Right lobe of liver (tissue), 6 donors: Measurements from ENCODE around the gene SPRED2. TPM values are rescaled to one million over a fixed set of nuclear protein-coding genes. Genes with fewer than 3 reads are reported as not detected.

Source experiments
- ATAC-seq, 4 donors: fragments of 200-7000 bp; cut with Tn5 transposase; one replicate each; pipeline ENCODE4 v1.9.1; 2020; ENCODE audit warnings: mild to moderate bottlenecking in 4 of 4, moderate library complexity in 4 of 4
- DNase-seq, 3 donors: peaks; one replicate each; pipeline ENCODE4 v3.0.0-alpha.2; 2020
- H3K27ac ChIP-seq, 3 donors: fragments of 200-600 bp; one replicate each; pipeline ENCODE4 v1.8.0; 2022
- H3K27me3 ChIP-seq, 2 donors: fragments of 200-600 bp; one replicate each; pipeline ENCODE4 v1.8.0; 2022
- H3K36me3 ChIP-seq, 4 donors: fragments of 200-600 bp; sonication (generic) in 1 of 4; one replicate each; pipeline versions ENCODE4 v1.5.1 to v1.8.0; 2017 to 2022; ENCODE audit warnings: control low read depth in 1 of 4
- H3K4me1 ChIP-seq, 4 donors: fragments of 200-600 bp; sonication (generic) in 1 of 4; one replicate each; pipeline versions ENCODE4 v1.5.1 to v1.8.0; 2017 to 2022; ENCODE audit warnings: control low read depth in 1 of 4
- H3K4me3 ChIP-seq, 3 donors: fragments of 200-600 bp; one replicate each; pipeline ENCODE4 v1.8.0; 2022
- H3K9me3 ChIP-seq, 4 donors: fragments of 200-600 bp; sonication (generic) in 1 of 4; one replicate each; pipeline versions ENCODE4 v1.5.1 to v1.8.0; 2017 to 2022; ENCODE audit warnings: control low read depth in 1 of 4
- POLR2A ChIP-seq: fragments of 450-650 bp; IDR thresholded peaks from one replicate; pipeline ENCODE4 v1.6.1; 2017; ENCODE audit warnings: antibody characterized with exemption, mild to moderate bottlenecking
- WGBS: methylation state at CpG from one replicate; pipeline ENCODE4 v1.1.6; 2018; ENCODE audit warnings: low coverage, low lambda C conversion rate; ENCODE audit not compliant: insufficient coverage; ENCODE audit errors: missing lambda C conversion rate; 5-methylcytosine and 5-hydroxymethylcytosine counted together
- intact Hi-C, 2 donors: fragments of 100-400 bp; cut with DNase I; formaldehyde crosslinking; loops; one replicate each; pipeline versions ENCODE4 v1.11.2 to v1.14.1; 2022
- total RNA-seq, 6 experiments: library from RNA; depleted of rRNA in 2 of 6; stranded (reverse); fragments of >200 nt in 2 of 6; fragmentation: NEBNext Ultra II Directional in 3 of 6; extraction: Animal tissue kit (Norgen Biotek cat#: 25700) in 3 of 6; gene quantifications; one replicate each; pipeline versions ENCODE4 v1.1.0 to v1.2.4, GENCODE V29; 2016 to 2023
- TF ChIP-seq, protein P1 (sequence below), 4 donors: fragments of 200-600 bp in 3 of 4; fragments of 450-650 bp in 1 of 4; IDR thresholded peaks; one replicate each; pipeline versions ENCODE4 v1.5.1 to v1.8.0; 2016 to 2022; ENCODE audit warnings: antibody characterized with exemption in 4 of 4, mild to moderate bottlenecking in 2 of 4
- donor health status: DM: no; HTN: yes; CAD: no.
- donor health status: DM: no; HTN: no; CAD: no.
- donor health status: DM: no; HTN: no; CAD: no.
- donor health status: DM: no; HTN: yes; CAD: no.
- donor health status: DM: no; HTN: yes; CAD: no.

SPRED2 gene
- total RNA-seq, 6 experiments from 2014 or later: 11.0 to 22.5 (median 15.2) TPM

GRCh38 chr2:65372619-65373018 lies 59.8 kb downstream of the SPRED2 start:
- no peaks in the 10 kb centered on the region for H3K27me3 ChIP-seq
- 44% methylated on average over 1 of the region's 1 CpG for WGBS
- DNase-seq (no peak), ATAC-seq (no peak)
- peak overlapping the region in 2 of 3 donors; percentile 18 to 87 for H3K27ac ChIP-seq
- no peak for TF ChIP-seq POLR2A
- TF ChIP-seq, protein P1, sequence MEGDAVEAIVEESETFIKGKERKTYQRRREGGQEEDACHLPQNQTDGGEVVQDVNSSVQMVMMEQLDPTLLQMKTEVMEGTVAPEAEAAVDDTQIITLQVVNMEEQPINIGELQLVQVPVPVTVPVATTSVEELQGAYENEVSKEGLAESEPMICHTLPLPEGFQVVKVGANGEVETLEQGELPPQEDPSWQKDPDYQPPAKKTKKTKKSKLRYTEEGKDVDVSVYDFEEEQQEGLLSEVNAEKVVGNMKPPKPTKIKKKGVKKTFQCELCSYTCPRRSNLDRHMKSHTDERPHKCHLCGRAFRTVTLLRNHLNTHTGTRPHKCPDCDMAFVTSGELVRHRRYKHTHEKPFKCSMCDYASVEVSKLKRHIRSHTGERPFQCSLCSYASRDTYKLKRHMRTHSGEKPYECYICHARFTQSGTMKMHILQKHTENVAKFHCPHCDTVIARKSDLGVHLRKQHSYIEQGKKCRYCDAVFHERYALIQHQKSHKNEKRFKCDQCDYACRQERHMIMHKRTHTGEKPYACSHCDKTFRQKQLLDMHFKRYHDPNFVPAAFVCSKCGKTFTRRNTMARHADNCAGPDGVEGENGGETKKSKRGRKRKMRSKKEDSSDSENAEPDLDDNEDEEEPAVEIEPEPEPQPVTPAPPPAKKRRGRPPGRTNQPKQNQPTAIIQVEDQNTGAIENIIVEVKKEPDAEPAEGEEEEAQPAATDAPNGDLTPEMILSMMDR (IDR thresholded peaks at IDR 0.05): no peak
- H3K36me3 ChIP-seq: no peaks in the 10 kb centered on the region
- intact Hi-C loops: loop anchor here in 1 of 2 donors (10.0 kb wide), 1 partner anchor 62 kb away; the partner anchor contains the start of gene SPRED2
- H3K4me3 ChIP-seq: no peak overlapping the region
- H3K4me1 ChIP-seq: peaks cover 0 to 60% (median 23%) of the 10 kb centered on the region in 4 donors
- no peaks in the 10 kb centered on the region for H3K9me3 ChIP-seq

GRCh38 chr2:65371074-65371434 lies 61.3 kb downstream of the SPRED2 start:
- Histone ChIP-seq H3K27me3 (no peaks in the 10 kb centered on the region), H3K27ac (peak overlapping the region in 1 of 3 donors; percentile 87), H3K9me3 (no peaks in the 10 kb centered on the region), H3K36me3 (no peaks in the 10 kb centered on the region), H3K4me1 (peaks cover 0 to 65% (median 26%) of the 10 kb centered on the region in 4 donors), H3K4me3 (no peak overlapping the region)
- intact Hi-C loops: loop anchor here in 1 of 2 donors (10.0 kb wide), 1 partner anchor 64 kb away; the partner anchor contains the start of gene SPRED2
- TF ChIP-seq, protein P1 (IDR thresholded peaks at IDR 0.05): no peak
- no peak for TF ChIP-seq POLR2A
- 77% methylated on average over 4 of the region's 4 CpGs for WGBS
- ATAC-seq: no peak
- DNase-seq: no peak

GRCh38 chr2:65370387-65371073 lies 61.9 kb downstream of the SPRED2 start:
- no peaks in the 10 kb centered on the region for H3K27me3 ChIP-seq
- no peaks in the 10 kb centered on the region for H3K36me3 ChIP-seq
- ATAC-seq (peak in 2 of 4 donors; percentile 8 to 16), DNase-seq (no peak)
- TF ChIP-seq, protein P1 (IDR thresholded peaks at IDR 0.05): no peak
- no peak for TF ChIP-seq POLR2A
- H3K4me3 ChIP-seq: no peak overlapping the region
- H3K4me1 ChIP-seq: peaks cover 0 to 62% (median 26%) of the 10 kb centered on the region in 4 donors
- WGBS: 60% methylated on average over 5 of the region's 5 CpGs
- H3K9me3 ChIP-seq: no peaks in the 10 kb centered on the region
- intact Hi-C loops: loop anchor here in 1 of 2 donors (10.0 kb wide), 1 partner anchor 64 kb away; the partner anchor contains the start of gene SPRED2
- H3K27ac ChIP-seq: peak overlapping the region in 1 of 3 donors; percentile 87

- H3K9me3 ChIP-seq: no peaks in the 10 kb centered on the region
- H3K27ac ChIP-seq: no peak overlapping the region
- 73% methylated on average over 4 of the region's 4 CpGs for WGBS
- no peak overlapping the region for H3K4me3 ChIP-seq
- intact Hi-C loops: loop anchor here in 1 of 2 donors (10.0 kb wide), 1 partner anchor 65 kb away; the partner anchor contains the start of gene SPRED2
- ATAC-seq: no peak
- H3K27me3 ChIP-seq: no peaks in the 10 kb centered on the region
- H3K36me3 ChIP-seq: no peaks in the 10 kb centered on the region
- peaks cover 0 to 58% (median 24%) of the 10 kb centered on the region in 4 donors for H3K4me1 ChIP-seq
- DNase-seq: no peak
- TF ChIP-seq, protein P1 (IDR thresholded peaks at IDR 0.05): no peak
- no peak for TF ChIP-seq POLR2A
Measured at GRCh38 chr2:65369980-65370379, 62.4 kb downstream of the SPRED2 start.
